Endometrial microvascular endothelial cells (primary cell): ENCODE data around the gene CD81. TPM values are rescaled to one million over a fixed set of nuclear protein-coding genes. Genes with fewer than 3 reads are reported as not detected.
"Not testable (repeated sequence)": the region's sequence is repeated elsewhere in the genome, so short reads cannot be mapped to it uniquely, and the experiment has no call there.

Source experiments
- in situ Hi-C: cut with HindIII; loops from 2 replicates; pipeline ENCODE4 v1.10.0; 2017; ENCODE audit warnings: low sequenced_read_pairs, low pct_unique_long_range_greater_than_20kb; ENCODE audit errors: inconsistent ontology term
- total RNA-seq: library from RNA; depleted of rRNA; stranded (reverse); fragments of >200 nt; gene quantifications from one replicate; pipeline ENCODE4 v1.2.3, GENCODE V29; 2015; ENCODE audit errors: inconsistent ontology term

Gene CD81
- 249 TPM for total RNA-seq

DNA sequence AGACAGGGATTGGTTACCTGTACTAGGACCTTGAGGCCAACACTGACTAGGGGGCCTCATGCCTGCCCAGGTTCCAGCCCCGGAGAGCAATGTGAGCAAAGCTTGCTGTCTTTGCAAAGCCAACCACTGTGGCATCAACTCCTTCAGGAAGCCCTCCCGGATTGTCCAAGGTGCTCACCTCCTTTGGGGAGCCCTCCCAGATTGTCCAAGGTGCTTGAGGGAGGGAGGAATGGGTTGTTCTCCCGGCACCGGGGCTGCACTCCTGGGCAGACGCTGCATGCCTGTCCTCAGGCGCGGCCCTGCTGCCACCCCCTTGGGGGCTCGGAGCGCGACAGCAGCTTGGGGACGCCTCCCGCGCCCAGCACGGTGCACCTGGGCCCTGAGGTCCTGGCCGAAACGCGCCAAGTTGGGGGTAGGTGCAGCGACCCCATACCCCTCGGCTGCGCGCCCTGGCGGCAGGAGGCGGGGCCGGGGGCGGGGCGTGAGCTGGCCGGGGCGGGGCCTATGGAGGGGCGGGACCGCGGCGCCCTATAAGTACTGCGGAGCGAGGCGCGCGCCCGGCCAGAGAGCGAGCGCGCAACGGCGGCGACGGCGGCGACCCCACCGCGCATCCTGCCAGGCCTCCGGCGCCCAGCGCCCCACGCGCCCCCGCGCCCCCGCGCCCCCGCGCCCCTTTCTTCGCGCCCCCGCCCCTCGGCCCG lies at the start of gene CD81:
Gene CD81 (plus strand): TSS at position 560 of the 701 bp plus-strand sequence. CDS start 240 bp downstream, outside the sequence.
- in situ Hi-C loops: no loop called here

DNA sequence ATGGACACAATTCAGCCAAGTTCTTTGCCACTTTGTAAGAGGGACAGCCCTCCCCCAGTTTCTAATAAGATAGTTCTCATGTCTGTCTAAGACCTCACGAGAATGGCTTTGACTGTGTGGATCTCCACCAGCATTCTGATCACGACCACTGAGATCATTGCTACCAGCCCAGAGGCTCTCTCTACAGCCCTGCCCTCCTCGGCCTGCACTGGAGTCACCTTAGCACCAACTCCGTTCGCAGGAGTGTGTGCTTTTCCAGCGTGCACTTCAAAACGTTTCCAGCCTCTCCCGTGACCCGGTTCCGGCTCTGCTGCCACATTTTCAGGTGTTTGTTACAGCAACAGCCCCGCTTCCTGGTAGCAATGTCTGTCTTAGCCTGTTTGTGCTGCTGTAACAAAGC lies 49.1 kb upstream of the CD81 start:
- in situ Hi-C loops: no loop called here

- in situ Hi-C loops: no loop called here
Observed at GRCh38 chr11:2328656-2329354, 48.3 kb upstream of the CD81 start.

DNA sequence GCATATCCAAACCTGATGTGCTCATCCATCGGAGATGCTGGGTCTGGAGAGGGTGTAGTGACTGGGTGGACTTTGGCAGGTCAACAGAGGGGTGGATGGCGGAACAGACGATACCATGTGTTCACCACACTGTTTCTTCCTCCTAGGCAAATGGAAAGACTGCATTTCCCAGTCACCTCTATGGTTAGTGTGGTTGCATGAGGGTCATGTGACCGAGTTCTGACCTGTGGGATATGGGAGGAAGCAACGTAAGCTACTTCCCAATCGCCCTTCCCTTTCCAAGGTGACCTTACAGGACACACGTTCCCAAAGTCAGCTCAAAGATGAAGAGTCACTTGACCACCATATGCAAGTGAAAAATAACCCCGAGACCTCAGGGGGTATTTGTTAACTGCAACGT lies 47.6 kb upstream of the CD81 start:
- in situ Hi-C loops: no loop called here

DNA sequence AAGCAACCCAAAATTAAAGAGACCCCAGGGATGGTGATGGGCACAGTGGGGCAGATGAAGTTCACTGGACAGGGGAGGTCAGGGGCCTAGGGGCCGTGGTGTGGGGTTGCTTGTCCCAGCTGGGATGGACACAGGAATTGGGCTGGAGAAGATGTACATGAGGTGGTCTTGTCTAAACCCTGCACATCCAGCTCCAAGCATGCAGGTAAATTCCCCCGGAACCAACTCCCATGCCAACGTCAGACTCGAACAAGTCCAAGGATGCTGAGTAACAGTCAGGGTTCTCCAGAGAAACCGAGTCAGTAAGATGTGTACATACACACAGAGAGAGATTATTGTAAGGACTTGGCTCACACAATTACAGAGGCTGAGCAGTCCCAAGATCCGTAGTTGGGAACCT lies 46.4 kb upstream of the CD81 start:
- in situ Hi-C loops: no loop called here

DNA sequence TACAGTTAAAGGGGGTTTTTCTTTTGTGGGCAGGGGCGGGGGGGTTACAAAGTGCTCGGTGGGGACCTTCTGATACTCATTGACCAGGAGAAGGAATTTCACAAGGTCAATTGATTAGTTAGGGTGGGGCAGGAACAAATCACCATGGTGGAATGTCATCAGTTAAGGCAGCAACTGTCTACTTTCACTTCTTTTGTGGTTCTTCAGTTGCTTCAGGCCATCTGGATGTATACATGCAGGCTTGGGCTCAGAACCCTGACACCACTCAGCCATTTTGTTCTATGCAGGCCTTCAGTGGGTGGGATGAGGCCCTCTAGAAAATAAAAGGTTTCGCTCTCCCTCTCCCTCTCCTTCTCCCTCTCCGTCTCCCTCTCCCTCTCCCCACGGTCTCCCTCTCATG lies 45.7 kb upstream of the CD81 start:
- in situ Hi-C loops: no loop called here

DNA sequence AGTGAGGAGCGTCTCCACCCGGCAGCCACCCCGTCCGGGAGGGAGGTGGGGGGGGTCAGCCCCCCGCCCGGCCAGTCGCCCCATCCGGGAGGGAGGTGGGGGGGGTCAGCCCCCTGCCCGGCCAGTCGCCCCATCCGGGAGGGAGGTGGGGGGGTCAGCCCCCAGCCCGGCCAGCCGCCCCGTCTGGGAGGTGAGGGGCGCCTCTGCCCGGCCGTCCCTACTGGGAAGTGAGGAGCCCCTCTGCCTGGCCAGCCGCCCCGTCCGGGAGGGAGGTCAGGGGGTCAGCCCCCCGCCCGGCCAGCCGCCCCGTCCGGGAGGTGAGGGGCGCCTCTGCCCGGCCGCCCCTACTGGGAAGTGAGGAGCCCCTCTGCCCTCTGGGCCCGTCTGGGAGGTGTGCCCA lies 44.5 kb upstream of the CD81 start:
- in situ Hi-C loops: not testable (repeated sequence)

DNA sequence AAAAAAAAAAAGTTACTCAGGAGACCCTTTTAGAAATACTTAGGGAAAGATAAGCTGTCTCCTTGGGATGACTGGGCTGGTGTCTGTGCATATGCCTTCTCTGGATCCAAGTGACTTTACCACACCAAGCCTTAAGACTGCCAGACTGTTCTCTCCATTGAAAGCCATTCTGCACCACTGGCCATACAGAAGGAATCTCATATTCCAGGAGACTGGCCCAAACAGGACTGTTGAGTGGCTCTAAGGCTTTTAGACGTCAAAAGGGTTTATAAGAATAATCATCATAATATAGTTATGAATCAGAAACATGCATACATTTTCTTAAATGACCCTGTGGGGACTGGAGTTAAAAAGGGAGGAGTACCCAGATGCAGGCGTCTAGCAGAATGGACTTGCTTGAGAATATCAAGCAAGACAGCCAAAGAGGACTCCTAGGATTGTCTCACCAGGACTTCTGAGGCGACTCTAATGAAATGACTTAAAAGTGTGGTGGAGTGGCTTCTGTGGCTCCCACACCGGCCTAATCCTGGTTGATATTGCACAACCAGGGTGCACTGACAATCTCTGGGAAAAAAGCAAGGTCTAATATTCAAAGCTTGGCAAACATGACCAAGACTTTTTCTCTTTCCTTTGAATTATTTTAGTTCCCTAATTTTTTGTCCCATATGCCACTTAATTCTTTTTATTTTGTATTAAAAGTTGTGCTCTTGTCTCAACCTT lies 43.5 kb upstream of the CD81 start:
- in situ Hi-C loops: not testable (repeated sequence)

DNA sequence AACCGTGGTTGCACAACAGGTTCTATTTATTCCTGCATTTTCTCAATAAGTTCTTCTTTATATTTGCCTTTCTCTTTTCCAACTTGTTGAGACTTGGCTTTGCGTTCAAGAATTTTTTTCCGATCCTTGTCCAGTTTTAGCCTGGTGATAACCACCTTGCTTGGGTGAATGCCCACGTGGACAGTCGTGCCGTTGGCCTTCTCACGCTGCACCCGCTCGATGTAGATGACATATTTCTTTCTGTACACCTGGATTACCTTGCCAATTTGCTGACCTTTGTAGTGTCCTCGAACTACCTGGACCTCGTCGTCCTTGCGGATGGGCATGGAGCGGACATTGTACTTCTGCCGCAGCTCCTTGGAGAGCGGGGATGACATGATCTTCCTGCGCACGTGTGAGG lies 41.8 kb upstream of the CD81 start:
- in situ Hi-C loops: not testable (repeated sequence)

- in situ Hi-C loops: not testable (repeated sequence)
Observed at GRCh38 chr11:2338760-2339159, 38.4 kb upstream of the CD81 start.

- in situ Hi-C loops: no loop called here
Observed at GRCh38 chr11:2342557-2342956, 34.6 kb upstream of the CD81 start.

DNA sequence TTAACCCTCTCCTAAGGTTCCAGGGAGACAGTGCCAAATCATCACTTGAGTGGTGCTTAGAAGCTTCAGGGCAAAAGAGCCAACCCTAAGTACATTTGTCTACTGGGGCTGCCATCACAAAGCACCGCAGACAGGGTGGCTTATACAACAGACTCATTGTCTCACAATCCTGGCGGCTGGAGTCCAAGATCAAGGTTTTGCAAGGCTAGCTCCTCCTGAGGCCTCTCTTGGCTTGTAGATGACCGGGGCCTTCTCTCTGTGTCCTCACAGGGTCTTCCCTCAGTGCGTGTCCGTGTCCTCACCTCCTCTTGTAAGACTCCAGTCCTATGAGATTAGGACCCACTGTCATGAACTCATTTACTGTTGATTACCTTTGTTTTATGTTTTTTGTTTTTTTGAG lies 34.1 kb upstream of the CD81 start:
- in situ Hi-C loops: no loop called here

DNA sequence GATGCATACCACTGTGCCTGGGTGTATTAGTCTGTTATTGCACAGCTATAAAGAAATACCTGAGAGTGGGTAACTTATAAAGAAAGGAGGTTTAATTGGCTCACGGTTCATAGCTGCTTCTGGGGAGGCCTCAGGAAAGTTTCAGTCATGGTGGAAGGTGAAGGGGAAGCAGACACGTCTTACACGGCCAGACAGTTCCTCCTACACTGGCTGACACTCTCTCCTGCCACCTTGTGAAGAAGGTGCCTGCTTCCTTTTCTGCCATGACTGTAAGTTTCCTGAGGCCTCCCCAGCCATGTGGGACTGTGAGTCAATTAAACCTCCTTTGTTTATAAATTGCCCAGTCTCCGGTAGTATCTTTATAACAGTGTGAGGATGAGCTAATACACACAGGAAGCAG lies 33.6 kb upstream of the CD81 start:
- in situ Hi-C loops: no loop called here

GRCh38 chr11:2345050-2345449 lies 32.1 kb upstream of the CD81 start:
- in situ Hi-C loops: no loop called here

DNA sequence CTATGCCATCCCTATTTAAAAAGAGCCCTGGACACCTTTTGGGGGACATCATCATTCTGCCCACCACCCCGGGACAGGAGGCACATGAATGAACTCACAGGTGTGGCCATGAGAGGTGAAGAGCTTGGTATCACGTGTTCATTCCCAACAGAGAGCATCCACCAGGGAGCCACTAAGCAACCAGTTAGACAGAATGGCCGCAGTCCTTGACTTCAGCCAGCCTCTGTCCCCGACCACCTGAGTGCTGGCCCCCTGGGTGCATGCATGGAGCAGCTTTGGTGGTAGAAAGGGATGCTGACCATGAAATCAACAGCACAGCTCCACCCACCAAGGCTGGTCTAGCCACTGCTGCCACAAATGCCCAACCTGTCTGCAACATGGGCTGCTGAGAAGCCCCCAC lies 31.1 kb upstream of the CD81 start:
- in situ Hi-C loops: no loop called here

- in situ Hi-C loops: no loop called here
Observed at GRCh38 chr11:2346586-2347307, 30.4 kb upstream of the CD81 start.

GRCh38 chr11:2347308-2347830 lies 29.7 kb upstream of the CD81 start:
- in situ Hi-C loops: no loop called here

DNA sequence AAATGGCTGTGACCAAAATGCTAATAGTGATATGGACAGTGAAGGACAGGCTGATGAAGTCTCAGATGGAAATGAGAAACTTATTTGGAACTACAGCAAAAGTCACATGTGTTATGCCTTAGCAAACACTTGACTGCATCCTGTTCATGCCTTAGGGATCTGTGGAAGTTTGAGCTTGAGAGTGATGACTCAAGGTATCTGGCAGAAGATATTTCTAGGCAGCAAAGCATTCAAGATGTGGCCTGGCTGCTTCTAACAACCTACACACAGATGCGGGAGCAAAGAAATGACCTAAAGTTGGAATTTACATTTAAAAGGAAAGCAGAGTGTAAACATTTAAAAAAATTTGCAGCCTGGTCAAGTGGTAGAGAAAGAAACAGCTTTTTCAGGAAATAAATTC lies 28.1 kb upstream of the CD81 start:
- in situ Hi-C loops: no loop called here

GRCh38 chr11:2351701-2352100 lies 25.4 kb upstream of the CD81 start:
- in situ Hi-C loops: no loop called here
